Inflammatory macrophage treated with lipopolysaccharide for 1 hour (primary cell): Measurements from ENCODE around the gene VSTM5.
A peak's percentile ranks its signal among the peaks of the same experiment; 100 is the strongest.

Source experiments
- DNase-seq, 2 donors: peaks; one replicate each; pipeline ENCODE4 v3.0.0-alpha.2; 2020 to 2022

VSTM5 gene

DNA sequence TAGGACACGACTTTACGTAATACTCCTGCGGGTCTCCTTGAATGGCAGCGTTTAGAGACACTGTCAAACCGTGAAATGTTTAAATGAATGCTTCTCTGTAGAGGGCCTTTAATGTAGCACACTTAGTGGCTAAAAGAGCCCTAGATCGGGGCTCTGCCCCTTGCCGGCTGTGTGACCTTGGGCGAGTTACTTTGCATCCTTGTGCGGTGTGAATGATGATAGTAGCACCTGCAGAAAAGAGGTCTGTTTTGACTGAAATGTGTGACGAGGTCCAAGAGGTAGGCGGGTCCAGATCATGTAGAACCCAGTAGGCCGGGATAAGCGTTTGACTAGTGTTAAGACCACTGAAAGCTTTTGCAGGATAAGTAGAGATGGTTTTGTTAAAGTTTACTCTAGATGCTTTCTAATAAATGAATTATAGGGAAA lies 65.5 kb downstream of the VSTM5 start:
- no peak for DNase-seq

DNA sequence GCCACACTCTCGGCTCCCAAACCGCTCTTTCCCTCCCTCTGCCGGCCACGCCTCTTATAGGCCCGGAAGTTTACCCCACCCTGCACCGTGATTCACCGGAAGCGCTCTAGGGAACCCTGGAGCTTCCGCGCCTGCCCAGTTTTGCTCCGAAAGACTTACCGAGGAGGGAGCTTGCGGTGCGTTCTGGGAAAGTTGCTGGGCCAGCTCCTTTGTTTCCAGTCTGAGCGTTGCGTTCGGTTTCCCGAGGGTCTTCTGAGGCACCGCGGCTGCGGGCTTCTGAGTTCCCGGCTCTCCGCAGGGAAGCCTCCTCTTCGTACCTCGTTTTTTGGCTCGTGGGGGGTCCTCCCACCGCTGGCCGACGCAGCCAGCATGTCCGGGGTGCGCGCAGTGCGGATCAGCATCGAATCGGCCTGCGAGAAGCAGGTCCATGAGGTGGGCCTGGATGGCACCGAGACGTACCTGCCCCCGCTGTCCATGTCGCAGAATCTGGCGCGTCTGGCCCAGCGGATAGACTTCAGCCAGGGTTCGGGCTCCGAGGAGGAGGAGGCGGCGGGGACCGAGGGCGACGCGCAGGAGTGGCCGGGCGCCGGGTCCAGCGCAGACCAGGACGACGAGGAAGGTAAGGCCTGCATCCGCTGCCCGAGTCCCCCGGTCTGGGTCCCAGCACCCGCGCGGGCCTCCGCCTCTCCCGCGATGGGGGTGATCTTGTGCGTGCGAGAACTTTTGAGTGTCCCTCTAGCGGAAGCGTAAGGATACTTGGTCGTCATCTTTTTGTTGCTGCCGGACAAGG lies 66.1 kb downstream of the VSTM5 start, which contains the start of gene MED17:
Gene MED17, plus strand, starts transcription at position 138 of the 790 bp plus-strand sequence. Its CDS starts 232 bp downstream, at position 370.
- peak; percentile 90 to 94 for DNase-seq

DNA sequence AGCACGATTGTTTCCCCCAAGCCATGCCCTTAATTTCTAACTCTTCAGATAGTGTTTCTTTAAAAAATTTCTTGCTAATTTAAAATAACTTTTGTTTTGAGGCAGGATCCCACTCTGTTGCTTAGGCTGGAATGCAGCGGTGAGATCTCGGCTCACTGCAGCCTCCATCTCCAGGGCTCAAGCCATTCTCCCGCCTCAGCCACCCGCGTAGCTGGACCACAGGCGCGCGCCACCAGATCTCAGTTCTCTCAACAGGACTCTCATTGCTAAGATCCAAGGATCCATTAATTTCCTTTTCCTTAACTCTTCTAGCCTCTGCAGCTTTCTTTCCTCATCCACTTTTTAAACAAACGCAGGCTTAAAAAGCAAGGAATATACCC lies 66.7 kb downstream of the VSTM5 start:
- DNase-seq: no peak

DNA sequence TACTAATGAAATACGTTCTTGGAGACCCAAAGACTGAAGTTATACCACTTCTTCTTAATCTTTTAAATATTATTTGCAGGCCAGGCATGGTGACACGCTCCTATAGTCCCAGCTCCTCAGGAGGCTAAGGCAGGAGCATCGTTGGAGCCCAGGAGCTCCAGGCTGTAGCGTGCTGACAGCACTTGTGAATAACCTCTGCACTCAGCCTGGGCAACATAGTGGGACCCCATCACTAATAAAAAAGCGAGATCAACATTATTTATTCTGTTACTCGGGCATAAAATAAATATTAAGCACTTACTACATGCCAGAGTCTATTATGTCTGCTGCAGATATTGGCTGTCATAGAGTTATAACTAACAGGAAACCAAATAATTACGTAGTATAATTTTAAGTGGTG lies 67.1 kb downstream of the VSTM5 start:
- DNase-seq: no peak

DNA sequence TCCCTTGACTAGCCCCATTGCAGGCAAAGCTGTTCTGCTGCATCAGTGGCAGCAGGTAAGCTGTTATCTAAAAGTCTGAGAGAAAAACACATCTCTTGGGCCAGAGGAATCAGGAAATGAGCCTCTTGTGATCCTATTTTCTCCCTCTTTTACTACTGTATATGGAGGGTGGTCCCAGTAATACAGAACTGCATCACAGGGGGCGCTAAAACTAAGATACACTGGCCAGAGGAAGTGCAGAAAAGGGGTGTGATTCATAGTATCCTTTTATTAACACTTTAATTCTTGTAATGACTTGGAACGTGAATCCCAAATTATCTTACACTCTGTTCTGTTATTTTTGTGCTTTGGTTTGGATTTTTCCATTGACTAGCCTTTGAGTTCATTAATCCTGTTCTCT lies 75.1 kb downstream of the VSTM5 start:
- DNase-seq: peak in 1 of 2 donors; percentile 44

DNA sequence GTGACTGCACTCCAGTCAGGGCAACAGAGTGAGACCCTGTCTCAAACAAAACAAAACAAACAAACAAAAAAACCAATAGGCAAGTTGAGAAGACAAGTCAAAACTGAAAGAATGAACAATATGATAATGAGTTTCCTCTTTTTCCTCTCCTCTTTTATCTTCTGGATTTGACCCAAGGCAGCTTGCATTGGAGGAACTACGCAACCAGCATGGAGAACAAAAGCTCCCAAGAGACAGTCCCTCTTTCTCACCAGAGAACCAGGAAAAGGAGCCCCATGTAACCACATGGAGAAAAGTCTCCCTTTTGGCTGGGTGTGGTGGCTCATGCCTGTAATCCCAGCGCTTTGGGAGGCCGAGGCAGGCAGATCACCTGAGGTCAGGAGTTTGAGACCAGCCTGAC lies 75.9 kb downstream of the VSTM5 start:
- peak; percentile 25 to 45 for DNase-seq

DNA sequence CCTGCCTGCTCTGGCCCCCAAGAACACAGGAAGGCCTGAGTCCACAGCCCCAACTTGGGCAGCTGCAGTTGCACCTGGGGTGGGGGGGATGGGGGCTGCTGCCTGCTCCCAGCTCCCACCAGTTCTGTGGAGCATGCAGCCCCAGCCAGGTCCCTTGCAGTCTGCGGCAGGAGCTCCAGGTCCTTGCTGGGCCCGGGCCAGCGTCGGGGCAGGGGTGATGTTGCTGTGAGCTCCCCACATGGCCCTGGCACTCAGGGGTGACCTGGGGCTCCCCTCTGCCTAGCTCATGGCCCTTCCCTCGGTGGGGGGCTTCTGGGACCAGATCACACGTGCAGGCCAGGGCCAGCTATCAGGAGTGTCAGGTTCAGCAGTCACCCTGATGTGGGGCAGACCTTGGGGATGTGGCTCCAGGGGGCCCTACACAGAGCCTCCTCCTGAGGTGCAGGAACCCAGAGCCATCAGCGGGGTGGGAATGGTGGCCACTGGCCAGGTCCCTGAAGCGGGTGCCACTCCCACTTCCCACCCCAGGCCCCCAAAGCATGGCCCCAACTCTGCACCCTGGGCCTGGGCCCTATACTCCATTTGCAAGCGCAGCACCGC lies 76.7 kb downstream of the VSTM5 start:
- DNase-seq: no peak

DNA sequence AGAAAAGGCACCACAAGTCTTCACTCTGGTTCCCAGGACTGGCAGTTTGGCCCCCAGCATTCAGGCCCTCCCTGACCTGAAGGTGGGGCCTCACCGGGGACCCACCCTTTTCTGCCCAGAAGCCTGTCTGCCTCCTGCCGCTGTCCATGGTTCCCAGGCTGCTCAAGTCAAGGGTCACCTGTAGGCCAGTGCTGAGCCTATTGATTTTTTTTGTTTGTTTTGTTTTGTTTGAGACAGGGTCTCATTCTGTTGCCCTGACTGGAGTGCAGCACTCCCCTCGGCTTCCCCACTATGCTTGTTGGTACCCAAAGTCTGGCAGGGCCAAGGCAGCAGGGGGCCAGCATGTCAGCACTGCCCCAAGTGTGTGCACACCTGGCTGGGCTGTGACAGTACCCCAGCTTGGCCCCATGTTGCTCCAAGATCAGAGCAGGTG lies 77.4 kb downstream of the VSTM5 start:
- no peak for DNase-seq

DNA sequence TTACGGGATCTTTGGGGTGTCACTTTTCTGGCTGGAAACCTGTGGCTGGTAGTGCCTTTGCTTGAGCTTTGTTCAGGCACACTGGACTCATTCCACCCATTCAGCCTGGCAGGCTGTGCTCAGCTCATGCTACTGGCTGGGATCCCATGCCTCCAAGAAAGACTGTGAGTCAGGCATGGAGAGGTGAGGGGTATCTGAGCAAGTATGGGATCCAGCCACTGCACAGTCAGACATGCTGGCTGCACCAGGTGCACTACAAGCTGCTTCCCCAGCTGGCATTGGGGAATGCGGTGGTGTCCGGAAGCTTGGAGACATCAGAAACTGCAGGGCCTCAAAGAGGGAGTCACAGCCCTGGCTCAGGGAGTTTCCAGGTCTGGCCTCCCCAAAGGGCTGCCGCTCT lies 78.3 kb downstream of the VSTM5 start:
- no peak for DNase-seq

DNA sequence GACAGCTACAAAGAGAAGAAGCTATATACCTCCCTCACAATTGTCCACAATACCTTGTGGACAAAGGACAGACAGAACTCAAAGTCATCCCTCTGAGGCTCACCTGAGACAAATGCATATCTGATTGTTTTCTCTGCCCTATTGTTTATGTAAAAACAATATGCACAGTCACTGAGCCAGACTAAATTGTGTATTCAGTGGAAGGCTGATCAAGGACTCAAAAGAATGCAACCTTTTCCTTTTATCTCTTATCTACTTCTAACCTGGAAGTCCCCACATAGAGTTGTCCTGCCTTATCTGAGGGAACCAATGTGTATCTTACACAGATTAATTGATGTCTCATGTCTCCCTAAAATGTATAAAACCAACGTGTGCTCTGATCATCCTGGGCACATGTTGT lies 80.3 kb downstream of the VSTM5 start:
- DNase-seq: no peak
